ENCODE measurements around the gene RPS6KL1.

RPS6KL1 gene

DNA sequence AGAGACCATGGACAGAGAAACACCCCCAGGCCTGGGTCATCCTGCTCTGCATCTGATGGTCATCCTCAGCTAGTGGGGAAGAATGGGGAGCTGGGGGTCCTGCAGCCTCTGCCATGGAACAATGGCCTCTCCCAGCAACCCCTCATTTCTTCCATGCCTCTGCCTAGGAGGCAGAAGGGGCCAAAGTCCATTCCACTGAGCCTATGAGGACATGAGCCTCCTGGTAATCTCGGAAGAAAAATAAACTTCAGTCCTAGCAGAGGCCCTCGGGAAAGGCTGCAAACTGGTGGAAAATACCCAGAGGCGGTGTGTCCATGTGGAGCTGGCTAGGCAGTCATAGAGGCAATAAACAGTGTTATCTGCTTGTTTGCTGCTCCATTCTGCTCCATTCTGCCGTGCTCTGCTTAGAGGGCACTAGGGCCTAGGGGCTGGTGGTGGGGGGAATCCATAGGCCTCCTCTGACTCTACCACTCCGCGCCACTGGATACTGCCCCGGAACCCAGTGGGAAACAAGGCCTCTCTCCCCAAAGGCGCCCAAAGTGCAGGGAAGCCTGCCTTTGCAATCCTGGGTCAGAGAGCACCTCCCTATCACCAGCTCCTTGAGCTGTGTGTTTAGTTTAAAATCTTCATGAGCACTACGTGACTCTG lies 27.9 kb upstream of the RPS6KL1 start:
- peak overlapping the region; percentile 16 for H3K27ac ChIP-seq (ENCODE audit: low read length)

DNA sequence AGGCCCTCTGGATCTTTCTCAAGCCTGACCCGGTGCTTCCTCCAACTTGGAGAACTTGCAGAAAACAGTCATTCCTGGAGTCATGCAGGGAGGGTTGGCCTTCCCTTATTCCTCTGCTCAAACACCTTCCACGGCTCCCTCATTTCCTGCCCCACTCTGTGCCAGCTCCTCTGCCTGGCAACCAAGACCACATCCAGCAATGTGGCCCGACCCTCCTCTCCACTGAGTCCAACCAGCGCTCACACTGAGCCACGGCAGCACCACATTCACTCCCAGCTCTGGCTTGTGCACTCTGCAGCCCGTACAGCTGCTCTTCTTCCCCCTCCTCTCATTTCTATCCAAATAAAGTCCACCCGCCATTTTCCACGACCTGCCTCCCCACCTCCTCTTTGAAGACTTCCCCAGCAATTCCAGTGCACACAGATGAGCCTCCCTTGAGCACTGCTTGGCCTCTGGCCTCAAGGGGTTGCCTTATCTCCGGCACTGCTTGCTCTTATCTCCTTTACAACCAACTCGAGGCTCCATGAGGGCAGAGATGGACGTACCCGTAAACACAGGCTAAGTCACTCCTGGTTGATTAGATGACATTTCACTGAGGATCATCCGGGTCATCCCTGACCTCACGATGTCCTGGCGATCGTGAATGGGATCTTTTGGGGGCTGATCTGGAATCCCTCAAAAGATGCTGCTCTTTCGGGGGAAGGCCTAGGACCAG lies 27.0 kb upstream of the RPS6KL1 start:
- no peak overlapping the region for H3K27ac ChIP-seq (ENCODE audit: low read length)
- no peaks in the 10 kb centered on the region for H3K9me3 ChIP-seq (ENCODE audit: control insufficient read depth in 1 of 2, low read length in 2 of 2)
- H3K4me1 ChIP-seq (ENCODE audit: control insufficient read depth in 1 of 2, insufficient read depth in 2 of 2, low read length in 2 of 2) = peaks cover 0 to 23% of the 10 kb centered on the region in 2 donors

More for the DNA sequence above, 27.9 kb upstream of the RPS6KL1 start:
- Histone ChIP-seq H3K4me1 (ENCODE audit: control insufficient read depth in 1 of 2, insufficient read depth in 2 of 2, low read length in 2 of 2) (peaks cover 0 to 26% of the 10 kb centered on the region in 2 donors), H3K36me3 (ENCODE audit: control insufficient read depth in 1 of 2, insufficient read depth in 2 of 2, low read length in 2 of 2) (no peaks in the 10 kb centered on the region), H3K4me3 (ENCODE audit: low read depth in 1 of 2, low read length in 2 of 2) (no peak overlapping the region), H3K9me3 (ENCODE audit: control insufficient read depth in 1 of 2, low read length in 2 of 2) (no peaks in the 10 kb centered on the region), H3K27me3 (ENCODE audit: low read depth, low read length) (peaks cover 8% of the 10 kb centered on the region)

DNA sequence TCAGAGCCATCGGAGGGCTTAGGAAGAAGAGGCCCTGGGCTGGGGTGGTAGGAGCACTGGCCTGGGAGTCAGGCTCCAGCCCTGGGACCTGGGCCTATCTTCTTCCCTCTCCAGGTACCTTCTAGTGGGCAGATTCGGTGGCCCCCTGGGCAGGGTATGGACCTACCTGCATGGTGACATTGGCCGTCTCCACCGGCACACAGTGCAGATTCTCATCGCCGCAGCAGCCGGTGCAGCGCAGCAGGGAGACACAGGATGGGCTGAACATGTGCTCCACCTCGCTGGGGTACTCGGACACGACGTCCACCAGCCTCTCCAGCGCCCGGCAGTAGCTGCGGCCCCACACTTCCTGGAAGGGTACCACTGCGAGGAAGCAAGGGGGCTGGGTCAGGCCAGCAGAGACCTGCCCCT lies 26.1 kb upstream of the RPS6KL1 start:
- no peak overlapping the region for H3K4me3 ChIP-seq (ENCODE audit: low read depth in 1 of 2, low read length in 2 of 2)
- no peak overlapping the region for H3K27ac ChIP-seq (ENCODE audit: low read length)
- H3K9me3 ChIP-seq (ENCODE audit: control insufficient read depth in 1 of 2, low read length in 2 of 2) = no peaks in the 10 kb centered on the region
- no peaks in the 10 kb centered on the region for H3K36me3 ChIP-seq (ENCODE audit: control insufficient read depth in 1 of 2, insufficient read depth in 2 of 2, low read length in 2 of 2)
- H3K4me1 ChIP-seq (ENCODE audit: control insufficient read depth in 1 of 2, insufficient read depth in 2 of 2, low read length in 2 of 2) = peaks cover 0 to 16% of the 10 kb centered on the region in 2 donors
- H3K27me3 ChIP-seq (ENCODE audit: low read depth, low read length) = peaks cover 8% of the 10 kb centered on the region

More for the DNA sequence above, 27.0 kb upstream of the RPS6KL1 start:
- H3K36me3 ChIP-seq (ENCODE audit: control insufficient read depth in 1 of 2, insufficient read depth in 2 of 2, low read length in 2 of 2) = no peaks in the 10 kb centered on the region
- peaks cover 8% of the 10 kb centered on the region for H3K27me3 ChIP-seq (ENCODE audit: low read depth, low read length)
- no peak overlapping the region for H3K4me3 ChIP-seq (ENCODE audit: low read depth in 1 of 2, low read length in 2 of 2)

DNA sequence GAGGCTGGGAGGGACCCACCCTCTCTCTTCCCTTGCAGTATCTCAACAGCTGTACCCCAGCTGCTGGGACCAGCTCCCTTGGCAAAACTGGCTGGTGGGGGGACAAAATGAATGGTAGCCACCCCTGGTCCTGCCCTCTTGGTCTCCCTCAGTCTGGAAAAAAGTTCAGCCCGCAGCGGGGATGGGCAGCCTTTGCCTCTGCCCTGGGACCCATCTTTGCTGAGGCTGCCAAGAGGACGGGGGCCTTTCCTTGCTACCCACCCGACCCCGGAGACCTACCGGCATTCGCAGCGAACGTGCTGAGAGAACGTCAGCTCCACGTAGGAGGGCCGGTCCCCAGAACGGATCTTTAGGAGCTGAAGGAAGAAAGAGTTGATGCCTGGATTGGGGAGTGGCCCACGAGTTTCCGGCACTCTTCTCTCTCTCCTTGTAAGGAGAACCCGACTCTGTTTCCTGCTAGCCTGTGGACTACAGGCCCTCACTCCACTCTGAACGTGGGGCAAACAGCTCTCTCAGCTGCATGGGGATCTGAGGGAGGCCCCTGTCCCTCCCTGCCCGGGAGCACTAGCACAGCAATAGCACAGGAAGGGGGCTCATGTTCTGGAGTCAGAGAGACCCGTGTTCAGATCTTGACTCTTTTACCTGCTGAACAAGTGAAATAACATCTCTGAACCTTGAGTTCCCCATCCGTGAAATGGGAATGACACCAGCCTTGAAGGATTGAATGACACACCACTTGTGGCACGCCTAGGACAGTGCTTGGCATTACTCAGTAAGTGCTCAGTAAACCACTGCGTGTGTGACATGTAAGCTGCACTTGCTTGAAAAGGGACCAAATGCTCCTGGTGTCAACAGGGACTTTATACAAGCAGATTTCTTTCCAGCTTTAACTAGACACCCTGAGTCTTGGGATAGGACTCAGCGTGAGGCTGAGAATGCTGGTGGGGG lies 25.4 kb upstream of the RPS6KL1 start:
- peaks cover 0 to 12% of the 10 kb centered on the region in 2 donors for H3K4me1 ChIP-seq (ENCODE audit: control insufficient read depth in 1 of 2, insufficient read depth in 2 of 2, low read length in 2 of 2)
- peaks cover 8% of the 10 kb centered on the region for H3K27me3 ChIP-seq (ENCODE audit: low read depth, low read length)
- no peaks in the 10 kb centered on the region for H3K9me3 ChIP-seq (ENCODE audit: control insufficient read depth in 1 of 2, low read length in 2 of 2)
- H3K4me3 ChIP-seq (ENCODE audit: low read depth in 1 of 2, low read length in 2 of 2) = no peak overlapping the region
- H3K36me3 ChIP-seq (ENCODE audit: control insufficient read depth in 1 of 2, insufficient read depth in 2 of 2, low read length in 2 of 2) = no peaks in the 10 kb centered on the region
- H3K27ac ChIP-seq (ENCODE audit: low read length) = peak overlapping the region; percentile 14

DNA sequence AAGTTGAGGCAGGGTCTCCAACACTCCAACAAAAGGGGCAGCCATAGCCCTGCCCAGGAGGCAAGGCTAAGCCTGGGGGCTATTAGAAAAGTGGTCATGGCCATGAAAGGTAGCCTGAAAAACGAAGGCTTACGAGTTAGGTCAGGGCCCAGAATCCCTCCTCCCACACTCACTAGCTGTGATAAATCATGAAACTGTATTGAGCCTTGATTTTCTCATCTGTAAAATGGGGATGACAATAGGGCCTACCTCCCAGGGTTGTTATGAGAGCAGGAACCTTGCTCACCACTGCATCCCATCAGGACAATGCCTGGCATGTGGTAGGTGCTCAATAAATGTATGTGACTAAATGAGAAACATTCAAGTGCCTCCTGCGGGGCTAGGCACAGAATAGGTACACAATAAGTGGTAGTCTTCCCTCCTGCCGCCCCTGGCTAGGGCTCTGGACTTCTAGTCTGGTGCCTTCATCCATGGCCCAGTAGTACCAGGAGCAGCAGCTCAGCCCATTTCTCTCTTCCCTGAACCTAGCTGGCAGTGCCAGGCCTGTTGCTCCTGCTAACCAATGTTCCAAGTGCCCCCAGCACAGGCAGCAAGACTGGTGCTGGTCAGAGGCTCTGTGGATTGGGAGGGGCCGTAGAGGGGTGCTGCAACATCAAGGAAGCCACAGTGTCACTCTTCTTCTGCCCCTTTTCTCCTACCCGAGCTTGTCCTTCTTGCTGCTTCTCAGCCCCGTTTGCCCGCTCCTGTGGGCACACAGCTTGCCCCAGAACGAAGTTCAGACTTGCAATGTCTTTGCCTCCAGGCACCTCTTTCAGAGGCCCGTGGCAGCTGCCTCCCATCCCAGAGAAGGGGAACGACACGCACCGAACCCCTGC lies 24.5 kb upstream of the RPS6KL1 start:
- Histone ChIP-seq H3K9me3 (ENCODE audit: control insufficient read depth in 1 of 2, low read length in 2 of 2) (no peaks in the 10 kb centered on the region), H3K4me3 (ENCODE audit: low read depth in 1 of 2, low read length in 2 of 2) (no peak overlapping the region), H3K27me3 (ENCODE audit: low read depth, low read length) (peaks cover 4% of the 10 kb centered on the region), H3K27ac (ENCODE audit: low read length) (no peak overlapping the region), H3K36me3 (ENCODE audit: control insufficient read depth in 1 of 2, insufficient read depth in 2 of 2, low read length in 2 of 2) (no peaks in the 10 kb centered on the region), H3K4me1 (ENCODE audit: control insufficient read depth in 1 of 2, insufficient read depth in 2 of 2, low read length in 2 of 2) (peaks cover 0 to 15% of the 10 kb centered on the region in 2 donors)

DNA sequence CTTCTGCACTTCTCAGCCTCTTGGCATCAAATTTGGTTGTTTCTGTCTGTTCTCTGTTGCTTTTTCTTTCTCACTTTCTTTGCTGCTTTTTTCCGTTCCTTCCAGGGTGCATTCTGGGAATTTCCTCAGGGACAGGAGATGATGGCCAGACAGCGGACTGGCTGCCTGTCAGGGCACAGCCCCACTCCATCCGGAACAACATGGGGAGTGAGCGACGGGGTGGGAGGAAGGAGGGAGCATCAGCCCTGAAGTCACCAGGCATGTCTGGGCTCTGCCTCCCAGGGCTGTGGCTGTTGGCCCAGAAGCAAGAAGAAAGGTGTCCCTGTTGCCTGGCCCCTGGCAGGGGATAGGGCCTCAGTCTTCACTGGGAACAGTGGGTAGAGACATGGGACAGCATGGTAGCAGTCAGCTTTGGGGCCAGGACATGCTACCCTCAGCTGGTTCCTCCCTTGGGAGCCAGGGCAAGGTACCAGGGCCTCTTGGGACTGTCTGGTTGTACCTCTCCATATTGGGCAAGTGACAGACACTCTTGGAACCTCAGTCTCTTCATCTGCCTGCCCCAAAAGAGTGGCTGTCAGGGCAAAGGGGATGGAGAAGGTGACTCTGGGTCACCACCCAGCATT lies 23.7 kb upstream of the RPS6KL1 start:
- Histone ChIP-seq H3K27ac (ENCODE audit: low read length) (no peak overlapping the region), H3K4me3 (ENCODE audit: low read depth in 1 of 2, low read length in 2 of 2) (peak overlapping the region; percentile 0 to 21), H3K36me3 (ENCODE audit: control insufficient read depth in 1 of 2, insufficient read depth in 2 of 2, low read length in 2 of 2) (no peaks in the 10 kb centered on the region), H3K27me3 (ENCODE audit: low read depth, low read length) (peaks cover 4% of the 10 kb centered on the region), H3K9me3 (ENCODE audit: control insufficient read depth in 1 of 2, low read length in 2 of 2) (no peaks in the 10 kb centered on the region), H3K4me1 (ENCODE audit: control insufficient read depth in 1 of 2, insufficient read depth in 2 of 2, low read length in 2 of 2) (peaks cover 0 to 22% of the 10 kb centered on the region in 2 donors)

DNA sequence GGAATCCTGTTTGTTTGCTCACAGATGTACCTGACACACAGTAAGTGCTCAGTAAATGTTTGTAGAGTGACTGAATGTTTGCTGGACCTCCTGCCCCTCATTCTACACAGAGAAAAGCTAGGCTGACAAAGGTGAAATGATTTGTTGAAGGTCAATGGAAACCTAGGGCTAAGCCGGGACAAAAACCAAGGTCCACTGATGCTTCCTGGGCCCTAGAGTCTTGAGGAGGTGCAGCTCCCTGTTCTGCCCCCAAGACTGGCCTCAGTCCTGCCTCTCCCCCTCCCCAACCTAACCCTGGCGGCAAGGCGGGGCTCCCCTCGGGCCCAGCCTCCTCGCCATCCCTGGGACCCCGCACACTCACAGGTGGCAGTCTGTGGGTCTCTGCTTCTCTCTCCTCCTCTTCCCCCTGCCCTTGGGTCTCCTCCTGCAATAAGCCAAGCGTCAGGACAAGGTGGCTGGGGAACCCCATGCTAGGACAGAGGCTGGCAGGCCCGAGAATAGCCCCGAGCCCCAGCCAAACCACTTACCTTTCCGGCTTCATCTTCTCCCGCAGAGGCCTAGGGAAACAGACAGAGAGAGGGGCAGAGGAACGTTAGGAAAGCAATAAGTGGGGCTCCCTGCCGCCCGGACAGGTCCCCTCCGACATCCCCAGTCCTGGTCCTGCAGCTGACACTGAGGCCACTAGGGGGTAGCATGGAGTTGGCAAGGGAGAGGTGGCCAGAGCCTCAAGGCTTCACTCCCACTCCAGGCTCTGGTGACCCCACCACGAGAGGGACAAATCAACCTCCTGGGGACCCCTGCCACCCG lies 23.0 kb upstream of the RPS6KL1 start:
- Histone ChIP-seq H3K36me3 (ENCODE audit: control insufficient read depth in 1 of 2, insufficient read depth in 2 of 2, low read length in 2 of 2) (no peaks in the 10 kb centered on the region), H3K4me1 (ENCODE audit: control insufficient read depth in 1 of 2, insufficient read depth in 2 of 2, low read length in 2 of 2) (peaks cover 0 to 29% of the 10 kb centered on the region in 2 donors), H3K4me3 (ENCODE audit: low read depth in 1 of 2, low read length in 2 of 2) (peak overlapping the region; percentile 0 to 21), H3K27me3 (ENCODE audit: low read depth, low read length) (peaks cover 4% of the 10 kb centered on the region), H3K27ac (ENCODE audit: low read length) (no peak overlapping the region), H3K9me3 (ENCODE audit: control insufficient read depth in 1 of 2, low read length in 2 of 2) (no peaks in the 10 kb centered on the region)

DNA sequence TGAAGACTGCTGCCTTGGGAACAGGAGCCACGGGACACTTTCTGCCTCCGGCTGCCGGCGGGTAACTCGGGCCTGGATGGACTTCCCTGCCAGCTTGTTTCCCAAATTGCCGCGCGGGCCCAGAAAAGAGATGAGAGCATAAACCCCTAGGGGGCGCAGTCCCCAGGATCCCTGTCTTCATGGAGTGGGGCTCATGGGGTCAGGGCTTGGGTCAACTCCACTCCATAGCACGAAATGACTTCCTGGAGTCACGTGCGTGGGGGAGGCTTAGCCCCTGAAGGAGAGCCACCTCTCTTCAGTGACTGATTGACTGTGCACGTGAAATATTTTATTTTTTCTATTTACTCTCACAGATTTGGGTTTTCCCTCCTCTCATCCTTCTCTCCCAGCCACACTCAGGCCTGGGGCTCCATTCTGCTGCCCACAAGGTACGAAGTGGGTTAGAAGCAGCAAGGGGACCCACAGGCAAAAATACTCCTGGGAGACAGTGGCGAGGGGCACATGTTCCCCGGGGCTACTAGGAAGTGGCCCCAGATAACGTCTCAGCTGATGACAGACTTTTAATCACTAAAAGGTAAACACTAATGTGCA lies 22.3 kb upstream of the RPS6KL1 start:
- Histone ChIP-seq H3K27me3 (ENCODE audit: low read depth, low read length) (peaks cover 4% of the 10 kb centered on the region), H3K27ac (ENCODE audit: low read length) (no peak overlapping the region), H3K9me3 (ENCODE audit: control insufficient read depth in 1 of 2, low read length in 2 of 2) (no peaks in the 10 kb centered on the region), H3K4me1 (ENCODE audit: control insufficient read depth in 1 of 2, insufficient read depth in 2 of 2, low read length in 2 of 2) (peaks cover 0 to 31% of the 10 kb centered on the region in 2 donors), H3K4me3 (ENCODE audit: low read depth in 1 of 2, low read length in 2 of 2) (no peak overlapping the region), H3K36me3 (ENCODE audit: control insufficient read depth in 1 of 2, insufficient read depth in 2 of 2, low read length in 2 of 2) (no peaks in the 10 kb centered on the region)

DNA sequence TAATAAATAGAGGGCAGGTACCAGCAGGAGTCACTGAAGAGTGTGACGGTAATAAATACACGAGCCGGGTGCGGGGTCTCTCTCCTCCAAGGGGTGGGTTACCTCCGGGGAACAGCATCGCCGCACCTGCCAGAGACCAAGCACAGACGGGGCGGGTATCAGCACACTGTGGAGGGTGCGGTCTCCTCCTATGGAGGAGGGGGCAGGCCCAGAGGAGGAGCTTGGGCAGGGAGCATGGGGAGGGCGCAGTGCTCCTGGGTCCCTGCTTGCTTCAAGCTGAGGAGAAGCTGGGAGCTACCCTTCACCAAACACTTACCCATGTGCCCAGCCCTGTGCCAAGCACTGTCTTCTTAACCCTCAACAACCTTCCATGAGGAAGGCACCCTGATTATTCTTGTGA lies 19.5 kb upstream of the RPS6KL1 start:
- no peaks in the 10 kb centered on the region for H3K36me3 ChIP-seq (ENCODE audit: control insufficient read depth in 1 of 2, insufficient read depth in 2 of 2, low read length in 2 of 2)
- H3K4me3 ChIP-seq (ENCODE audit: low read depth in 1 of 2, low read length in 2 of 2) = no peak overlapping the region
- H3K9me3 ChIP-seq (ENCODE audit: control insufficient read depth in 1 of 2, low read length in 2 of 2) = no peaks in the 10 kb centered on the region
- peaks cover 6 to 46% of the 10 kb centered on the region in 2 donors for H3K4me1 ChIP-seq (ENCODE audit: control insufficient read depth in 1 of 2, insufficient read depth in 2 of 2, low read length in 2 of 2)
- H3K27ac ChIP-seq (ENCODE audit: low read length) = peak overlapping the region; percentile 18
- no peaks in the 10 kb centered on the region for H3K27me3 ChIP-seq (ENCODE audit: low read depth, low read length)

Data from muscle layer of duodenum (tissue), 2 donors.